ENCODE data around the gene ADAMTS4.
A peak's percentile ranks its signal among the peaks of the same experiment; 100 is the strongest.
"Not testable (repeated sequence)": the region's sequence is repeated elsewhere in the genome, so short reads cannot be mapped to it uniquely, and the experiment has no call there.

Gene ADAMTS4

GRCh38 chr1:161198897-161199431, at the start of gene ADAMTS4:
TSS of gene ADAMTS4 (minus strand) at chr1:161199054. CDS start at chr1:161198627, 427 bp downstream.
- DNase-seq (ENCODE audit: low read depth) = no peak

GRCh38 chr1:161244888-161245287, 46.0 kb upstream of the ADAMTS4 start:
- DNase-seq (ENCODE audit: low read depth) = no peak

GRCh38 chr1:161242313-161242712, 43.5 kb upstream of the ADAMTS4 start:
- DNase-seq (ENCODE audit: low read depth) = no peak

- no peak for DNase-seq (ENCODE audit: low read depth)
Observed at GRCh38 chr1:161241682-161242081, 42.8 kb upstream of the ADAMTS4 start.

- DNase-seq (ENCODE audit: low read depth) = no peak
Observed at GRCh38 chr1:161238039-161238473, 39.2 kb upstream of the ADAMTS4 start, which contains the start of gene NR1I3. TSS of gene NR1I3 (minus strand) at chr1:161238203. CDS start at chr1:161236565, 1,638 bp downstream.

GRCh38 chr1:161235957-161236775, 37.3 kb upstream of the ADAMTS4 start:
- no peak for DNase-seq (ENCODE audit: low read depth)

GRCh38 chr1:161233102-161233501, 34.2 kb upstream of the ADAMTS4 start:
- DNase-seq (ENCODE audit: low read depth) = no peak

- DNase-seq (ENCODE audit: low read depth) = no peak
Observed at GRCh38 chr1:161230762-161231161, 31.9 kb upstream of the ADAMTS4 start.

- no peak for DNase-seq (ENCODE audit: low read depth)
Observed at GRCh38 chr1:161229896-161230295, 31.0 kb upstream of the ADAMTS4 start.

GRCh38 chr1:161228032-161228431, 29.2 kb upstream of the ADAMTS4 start:
- no peak for DNase-seq (ENCODE audit: low read depth)

GRCh38 chr1:161227196-161227871, 28.5 kb upstream of the ADAMTS4 start:
- DNase-seq (ENCODE audit: low read depth) = peak; percentile 5

GRCh38 chr1:161226759-161227158, 27.9 kb upstream of the ADAMTS4 start:
- DNase-seq (ENCODE audit: low read depth) = no peak

- no peak for DNase-seq (ENCODE audit: low read depth)
Observed at GRCh38 chr1:161226320-161226711, 27.5 kb upstream of the ADAMTS4 start.

GRCh38 chr1:161225534-161226319, 26.9 kb upstream of the ADAMTS4 start, which contains the start of gene TOMM40L:
TSS of gene TOMM40L (plus strand) at chr1:161226060. CDS start at chr1:161226490, 430 bp downstream.
- peak; percentile 99 for DNase-seq (ENCODE audit: low read depth)

- DNase-seq (ENCODE audit: low read depth) = no peak
Observed at GRCh38 chr1:161225178-161225533, 26.3 kb upstream of the ADAMTS4 start.

GRCh38 chr1:161224695-161225087, 25.8 kb upstream of the ADAMTS4 start:
- DNase-seq (ENCODE audit: low read depth) = not testable (repeated sequence)

GRCh38 chr1:161223805-161224694, 25.2 kb upstream of the ADAMTS4 start:
- DNase-seq (ENCODE audit: low read depth) = no peak

GRCh38 chr1:161222175-161223019, 23.5 kb upstream of the ADAMTS4 start:
- no peak for DNase-seq (ENCODE audit: low read depth)

GRCh38 chr1:161220002-161220401, 21.1 kb upstream of the ADAMTS4 start:
- DNase-seq (ENCODE audit: low read depth) = no peak
